GM19324 (cell line): ENCODE measurements around the gene CMKLR1.

Experiments used
- ATAC-seq: cut with Tn5 transposase; IDR thresholded peaks from one replicate; pipeline ENCODE4 v1.9.1; 2021; ENCODE audit warnings: mild to moderate bottlenecking, moderate library complexity; ENCODE audit not compliant: unreplicated experiment, low FRiP score

Gene CMKLR1

GRCh38 chr12:108363165-108363564 is 24.1 kb upstream of the CMKLR1 start:
- no peak for ATAC-seq

DNA sequence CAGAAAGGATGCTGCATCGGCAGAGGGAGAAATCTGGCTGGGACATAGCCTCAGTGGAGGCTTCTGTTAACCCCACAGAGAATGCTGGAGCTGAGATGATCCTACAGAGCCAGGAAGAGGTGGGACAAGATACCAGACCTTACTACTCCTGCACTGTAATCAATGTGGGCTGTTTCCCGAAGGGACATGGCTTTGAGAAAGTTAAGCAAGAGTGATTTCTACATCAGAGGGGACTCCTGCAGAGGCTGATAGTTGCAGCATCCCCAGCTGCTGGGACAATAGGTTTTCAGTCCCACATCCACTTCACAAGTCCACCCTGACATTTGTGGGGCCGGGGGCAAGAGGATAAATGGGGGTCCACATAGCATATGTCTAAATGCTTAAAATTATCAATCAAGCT is 22.5 kb upstream of the CMKLR1 start:
- no peak for ATAC-seq

- no peak for ATAC-seq
Observed at GRCh38 chr12:108360487-108360886, 21.4 kb upstream of the CMKLR1 start.

- ATAC-seq: no peak
Observed at GRCh38 chr12:108360057-108360456, 20.9 kb upstream of the CMKLR1 start.

DNA sequence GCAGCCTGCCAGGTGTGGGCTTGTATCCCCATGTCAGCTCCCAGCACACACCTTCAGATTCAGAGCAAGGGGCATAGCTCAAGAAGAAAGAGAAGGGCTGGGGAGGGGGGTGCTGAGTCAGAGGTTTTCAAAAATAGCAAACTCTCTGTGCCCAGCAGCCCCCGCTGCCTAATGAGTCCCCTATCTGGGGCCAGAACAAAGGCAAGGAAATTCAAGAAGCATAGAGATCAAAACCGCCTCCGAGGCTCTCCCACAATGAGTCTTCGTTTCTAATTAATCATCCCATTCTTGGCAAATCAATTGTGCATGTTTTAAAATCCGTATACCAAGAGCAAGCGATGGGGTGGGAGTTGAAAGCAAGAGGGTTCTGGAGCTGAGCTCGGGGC is 19.5 kb upstream of the CMKLR1 start:
- no peak for ATAC-seq

DNA sequence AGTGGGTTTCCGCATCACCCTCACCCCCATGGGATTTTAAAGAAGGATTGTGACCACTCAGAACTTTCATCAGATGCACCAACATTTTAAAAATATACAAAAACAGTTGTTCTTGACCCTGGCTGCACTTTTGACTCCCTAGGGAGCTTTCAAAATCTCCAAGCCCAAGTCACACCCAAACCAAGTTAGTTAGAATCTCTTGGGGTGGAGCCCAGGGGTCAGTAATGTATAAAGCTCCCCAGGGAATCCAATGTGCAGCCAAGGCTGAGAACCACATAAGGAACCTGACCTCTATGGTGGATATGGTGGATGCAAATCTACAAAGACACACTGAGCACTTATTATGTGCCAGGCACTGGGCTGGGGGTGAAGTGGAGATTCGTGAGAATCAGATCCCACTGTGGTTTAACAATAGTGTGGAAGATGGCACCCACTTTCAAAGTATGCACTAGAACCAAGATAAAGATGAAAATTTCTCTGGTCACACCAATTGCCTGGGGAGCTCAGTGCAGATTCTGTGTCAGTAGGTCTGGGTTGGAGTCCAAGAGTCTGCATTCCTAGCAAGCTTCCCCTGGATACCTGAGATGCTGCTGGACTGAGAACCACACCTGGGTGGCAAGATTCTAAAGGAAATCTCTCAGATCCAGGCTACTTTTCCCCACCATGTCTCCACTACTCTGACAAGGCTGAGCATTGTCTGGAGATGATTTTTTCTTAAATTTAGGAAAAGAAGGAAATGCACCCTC is 18.9 kb upstream of the CMKLR1 start:
- ATAC-seq: no peak

DNA sequence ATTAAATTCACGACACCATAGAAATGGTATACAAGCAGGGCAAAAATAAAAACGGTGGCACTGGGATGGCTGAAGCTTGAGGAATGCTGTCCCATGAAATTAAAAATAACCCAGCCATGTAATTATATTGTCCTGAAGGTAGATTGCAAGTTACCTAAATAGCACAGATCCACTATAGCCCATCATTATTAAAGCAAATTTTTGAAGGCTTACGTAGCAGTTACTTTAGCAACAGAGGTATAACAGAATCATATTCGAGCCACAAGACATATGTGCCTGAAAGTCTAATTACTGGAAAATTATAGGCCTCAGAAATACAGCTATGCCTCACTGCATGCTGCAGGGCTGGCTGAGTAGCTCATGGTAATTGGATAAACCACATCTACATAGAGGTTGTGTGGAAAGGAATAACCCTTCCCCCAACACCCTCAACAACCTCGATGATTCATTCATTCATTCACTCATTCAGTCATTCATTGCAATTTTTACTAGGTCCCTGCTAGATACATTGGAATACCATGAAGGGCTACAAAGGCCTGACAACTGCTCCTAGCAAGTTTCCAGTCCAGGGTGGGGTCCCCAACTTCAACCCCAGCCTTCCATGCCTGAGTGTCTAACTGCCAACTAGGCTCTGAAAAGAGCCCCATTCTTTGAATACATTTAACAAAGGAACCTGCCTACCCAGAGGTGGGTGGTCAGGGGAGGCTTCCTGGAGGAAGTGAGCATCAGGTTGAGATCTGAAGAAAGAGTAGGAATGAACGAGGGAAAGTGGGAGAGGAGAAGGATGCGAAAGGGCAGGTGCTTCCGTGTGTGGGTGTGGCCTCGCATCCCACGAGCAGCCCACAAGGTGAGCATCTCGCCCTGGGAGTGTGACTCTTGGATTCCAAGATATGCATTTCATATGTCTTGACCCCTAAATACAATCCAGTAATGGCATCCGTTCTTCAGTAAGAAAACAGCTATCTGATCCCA is 18.0 kb upstream of the CMKLR1 start:
- ATAC-seq: no peak

DNA sequence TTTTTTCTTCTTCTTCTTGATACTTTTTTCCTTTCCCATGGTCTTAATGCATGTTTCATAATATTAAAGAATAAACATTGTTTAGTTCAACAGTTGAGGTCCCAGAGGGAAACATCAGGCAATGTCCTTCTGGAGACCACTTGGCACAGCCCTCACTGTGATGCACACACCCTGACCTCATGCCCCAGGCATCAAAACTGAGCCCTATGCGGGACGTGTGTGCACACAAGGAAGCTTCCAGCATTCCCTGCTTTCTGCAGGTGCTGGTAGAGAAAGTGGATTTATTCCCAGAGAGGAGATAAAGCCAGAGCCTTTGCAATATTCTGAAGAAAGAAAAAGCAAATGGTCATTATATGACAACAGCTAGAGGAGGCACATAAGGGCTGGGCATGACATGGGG is 16.0 kb upstream of the CMKLR1 start:
- no peak for ATAC-seq

- no peak for ATAC-seq
Observed at GRCh38 chr12:108352591-108352990, 13.5 kb upstream of the CMKLR1 start.

DNA sequence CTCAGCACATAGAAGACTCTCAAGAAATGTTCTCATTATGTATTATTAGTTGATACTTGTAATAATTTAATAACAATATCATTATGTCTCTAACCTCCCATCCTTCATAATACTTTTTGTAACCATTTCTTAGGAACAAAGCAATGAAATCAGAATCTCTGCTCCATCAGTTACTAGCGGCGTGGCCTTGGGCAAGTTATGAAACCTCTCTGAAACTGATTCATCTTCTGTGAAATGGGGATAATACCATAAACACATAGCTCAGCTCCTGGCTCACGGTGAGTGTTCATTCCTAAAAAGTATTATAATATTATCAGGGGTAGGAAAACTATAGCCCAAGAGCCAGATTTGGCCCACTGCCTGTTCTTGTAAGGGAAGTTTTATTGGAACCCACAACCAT is 11.4 kb upstream of the CMKLR1 start:
- ATAC-seq: no peak

DNA sequence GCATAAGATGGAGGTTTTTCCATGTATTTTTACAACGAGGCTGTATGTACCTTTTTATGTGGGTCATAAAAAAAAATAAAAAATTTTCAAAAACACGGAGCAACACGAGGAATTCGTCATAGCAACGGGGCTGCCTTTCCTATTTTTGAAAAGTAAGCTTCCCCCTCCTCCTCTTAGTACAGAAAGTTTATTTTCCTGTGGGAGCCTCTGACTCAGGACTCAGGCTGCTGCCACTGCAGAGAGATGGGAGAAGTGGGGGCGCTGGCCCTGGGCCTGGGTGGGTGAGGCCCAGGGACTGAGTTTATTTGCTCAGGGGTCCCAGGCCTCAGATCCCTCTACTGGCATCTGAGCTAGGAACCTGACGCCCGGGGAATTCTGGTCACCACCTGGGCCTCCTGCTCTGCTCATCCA is 10.2 kb upstream of the CMKLR1 start:
- ATAC-seq: no peak

GRCh38 chr12:108348842-108349241 is 9.7 kb upstream of the CMKLR1 start:
- ATAC-seq: no peak

- ATAC-seq: no peak
Observed at GRCh38 chr12:108346727-108347710, 7.9 kb upstream of the CMKLR1 start.

DNA sequence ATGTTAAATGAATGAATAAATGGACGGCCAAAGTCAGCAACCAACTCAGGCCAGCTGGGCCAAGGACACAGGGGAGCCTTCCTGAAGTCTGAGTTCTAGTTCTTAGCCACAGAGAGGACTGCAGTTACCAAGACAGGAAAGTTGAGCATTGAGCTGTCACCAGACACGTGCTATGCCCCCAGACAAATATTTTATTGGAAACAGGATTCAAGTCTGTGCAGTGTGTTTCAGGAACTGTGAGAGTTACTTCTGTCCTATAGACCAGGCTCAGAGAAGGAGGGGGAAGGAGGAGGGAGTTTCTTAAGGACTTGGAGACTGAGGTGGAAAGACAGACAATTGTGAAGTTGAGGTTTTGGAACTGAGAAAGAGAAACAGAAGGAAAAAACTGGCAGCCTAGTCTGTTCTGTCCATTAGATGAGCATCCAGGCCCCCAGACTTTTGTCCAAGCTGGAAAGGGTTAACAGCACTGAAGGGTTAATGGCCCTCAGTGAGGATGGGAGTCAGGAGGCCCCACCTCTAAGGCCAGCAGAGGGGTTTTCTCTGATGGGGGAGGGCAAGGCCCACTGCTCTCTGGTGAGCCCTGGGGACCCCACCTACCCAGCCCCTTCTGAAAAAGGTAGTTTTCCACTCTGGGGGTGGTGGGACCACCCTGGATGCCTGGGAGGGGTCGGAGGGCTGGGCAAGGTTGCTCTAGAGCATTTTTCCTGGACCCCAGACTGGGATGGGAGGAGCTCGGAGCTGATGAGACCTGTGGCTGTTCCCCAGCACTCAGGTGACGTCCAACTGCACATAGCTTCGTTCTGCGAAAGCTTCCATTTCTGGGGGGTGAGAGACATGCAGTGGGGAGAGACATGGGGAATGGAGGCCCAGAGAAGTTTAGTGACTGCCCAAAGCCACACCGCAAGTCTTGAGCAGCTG is 6.9 kb upstream of the CMKLR1 start:
- ATAC-seq: no peak

- ATAC-seq: no peak
Observed at GRCh38 chr12:108342985-108343384, 3.9 kb upstream of the CMKLR1 start.

DNA sequence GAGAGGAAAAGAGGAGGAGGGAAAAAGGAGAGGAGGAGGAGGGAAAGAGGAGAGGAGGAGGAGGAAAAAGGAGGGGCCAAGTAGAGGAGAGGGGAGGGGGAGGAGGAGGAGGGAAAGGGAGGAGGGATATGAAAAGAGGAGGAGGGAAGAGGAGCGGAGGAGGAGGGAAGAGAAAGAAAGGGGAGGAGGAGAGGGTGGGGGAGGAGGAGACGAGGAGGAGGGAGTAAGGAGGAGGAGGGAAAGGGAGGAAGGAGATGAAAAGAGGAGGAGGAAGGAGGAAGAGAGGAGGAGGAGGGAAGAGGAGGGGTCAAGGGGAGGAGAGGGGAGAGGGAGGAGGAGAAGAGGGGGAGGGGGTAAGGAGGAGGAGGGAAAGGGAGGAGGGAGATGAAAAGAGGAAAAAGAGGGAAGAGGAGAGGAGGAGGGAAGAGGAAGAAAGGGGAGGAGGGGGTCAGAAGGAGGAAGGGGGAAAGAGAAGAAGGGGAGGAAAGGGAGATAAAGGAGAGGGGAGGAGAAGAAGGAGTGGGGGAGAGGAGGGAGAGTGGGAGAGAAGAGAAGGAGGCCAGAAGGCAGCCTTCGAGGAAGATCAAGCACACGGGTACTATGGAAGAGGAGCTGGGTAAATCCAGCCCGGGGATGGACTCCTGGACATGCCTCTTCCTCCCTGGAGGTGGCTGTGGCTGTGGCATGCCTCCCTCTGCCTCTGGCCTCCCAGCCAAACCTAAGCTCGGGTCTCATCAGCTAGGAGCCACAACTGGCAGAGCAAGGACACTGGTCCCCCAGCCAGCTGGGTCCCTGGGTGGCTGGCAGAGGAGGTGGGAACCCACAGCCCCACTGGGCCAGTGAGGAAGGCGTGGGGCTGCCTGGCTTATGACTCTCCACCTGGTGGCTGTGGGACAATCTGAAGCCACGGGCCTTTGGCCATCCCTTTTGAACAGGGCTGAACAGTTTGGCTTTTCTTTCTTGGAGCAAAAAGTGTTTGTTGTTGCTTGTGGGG is 3.0 kb upstream of the CMKLR1 start:
- ATAC-seq: no peak

DNA sequence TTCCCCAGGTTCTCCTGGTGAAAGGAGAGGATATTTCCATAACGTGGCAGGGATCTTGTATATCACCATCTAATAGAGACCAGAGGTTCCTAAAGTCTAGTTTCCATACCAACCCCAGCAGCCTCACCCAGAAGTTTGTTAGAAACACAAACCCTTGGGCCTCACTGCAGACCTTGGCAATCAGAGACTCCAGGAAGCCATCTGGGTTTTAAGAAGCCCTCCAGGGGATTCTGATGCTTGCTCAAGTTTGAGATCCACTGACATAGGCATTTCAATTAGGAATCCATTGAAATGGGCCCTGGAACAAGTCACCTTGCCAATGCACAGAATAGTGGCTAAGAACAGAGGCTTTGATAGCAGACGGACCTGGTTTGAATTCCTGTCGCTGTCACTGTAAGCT is 2.2 kb upstream of the CMKLR1 start:
- ATAC-seq: no peak

- ATAC-seq: no peak
Observed at GRCh38 chr12:108340037-108340436, 926 bp upstream of the CMKLR1 start.
